ENCODE measurements around the gene MUC2.

MUC2 gene

GRCh38 chr11:1037506-1038055 is 37.1 kb upstream of the MUC2 start:
- no peak for DNase-seq

- no peak for DNase-seq
Observed at GRCh38 chr11:1038361-1038760, 36.3 kb upstream of the MUC2 start.

GRCh38 chr11:1038921-1039320 is 35.8 kb upstream of the MUC2 start:
- DNase-seq, result no peak

- DNase-seq, result no peak
Observed at GRCh38 chr11:1039481-1040427, 34.9 kb upstream of the MUC2 start.

- DNase-seq, result no peak
Observed at GRCh38 chr11:1040428-1041148, 34.1 kb upstream of the MUC2 start.

GRCh38 chr11:1041149-1041467 is 33.6 kb upstream of the MUC2 start:
- DNase-seq, result no peak

GRCh38 chr11:1041471-1041870 is 33.2 kb upstream of the MUC2 start:
- no peak for DNase-seq

- DNase-seq, result no peak
Observed at GRCh38 chr11:1041936-1042608, 32.6 kb upstream of the MUC2 start.

- DNase-seq, result no peak
Observed at GRCh38 chr11:1042626-1043562, 31.8 kb upstream of the MUC2 start.

- no peak for DNase-seq
Observed at GRCh38 chr11:1043563-1044096, 31.0 kb upstream of the MUC2 start.

- no peak for DNase-seq
Observed at GRCh38 chr11:1044160-1044559, 30.5 kb upstream of the MUC2 start.

GRCh38 chr11:1047595-1048156 is 27.0 kb upstream of the MUC2 start:
- DNase-seq, result peak; percentile 17

GRCh38 chr11:1048375-1049070 is 26.2 kb upstream of the MUC2 start:
- no peak for DNase-seq

- DNase-seq, result peak; percentile 54
Observed at GRCh38 chr11:1049071-1049405, 25.6 kb upstream of the MUC2 start.

- peak; percentile 57 for DNase-seq
Observed at GRCh38 chr11:1049431-1049891, 25.2 kb upstream of the MUC2 start.

- peak; percentile 58 for DNase-seq
Observed at GRCh38 chr11:1049911-1050580, 24.6 kb upstream of the MUC2 start.

GRCh38 chr11:1050581-1051355 is 23.9 kb upstream of the MUC2 start:
- DNase-seq, result peak; percentile 89

GRCh38 chr11:1051356-1052132 is 23.1 kb upstream of the MUC2 start:
- DNase-seq, result peak; percentile 57
